Endodermal cell (in vitro differentiated cells): ENCODE results near the gene EPHA8. TPM values are rescaled to one million over a fixed set of nuclear protein-coding genes. Genes with fewer than 3 reads are reported as not detected.

Source experiments
- DNase-seq: peaks from one replicate; pipeline ENCODE4 v3.0.0-alpha.2; 2017
- H3K27ac ChIP-seq: 2 replicates; pipeline ENCODE4 v1.5.1; 2013; ENCODE audit warnings: mild to moderate bottlenecking, low read depth, low read length, moderate library complexity
- H3K27me3 ChIP-seq: 2 replicates; pipeline ENCODE4 v1.6.1; 2013; ENCODE audit warnings: mild to moderate bottlenecking, low read length, moderate library complexity; ENCODE audit not compliant: insufficient read depth, control insufficient read depth, poor library complexity, severe bottlenecking
- H3K36me3 ChIP-seq: 2 replicates; pipeline ENCODE4 v1.7.0; 2013; ENCODE audit warnings: mild to moderate bottlenecking, low read length, moderate library complexity; ENCODE audit not compliant: control insufficient read depth, insufficient read depth
- H3K4me1 ChIP-seq: one replicate; pipeline ENCODE4 v1.7.0; 2013; ENCODE audit warnings: low read length; ENCODE audit not compliant: control insufficient read depth, insufficient read depth
- H3K4me3 ChIP-seq: 2 replicates; pipeline ENCODE4 v1.5.1; 2013; ENCODE audit warnings: mild to moderate bottlenecking, low read length, moderate library complexity
- H3K9ac ChIP-seq: 2 replicates; pipeline ENCODE4 v1.6.1; 2013; ENCODE audit warnings: mild to moderate bottlenecking, low read length, moderate library complexity; ENCODE audit not compliant: poor library complexity, severe bottlenecking; ENCODE audit errors: extremely low read depth
- H3K9me3 ChIP-seq: 2 replicates; pipeline ENCODE4 v1.6.1; 2013; ENCODE audit warnings: mild to moderate bottlenecking, low read length, moderate library complexity; ENCODE audit not compliant: control insufficient read depth
- H3K27ac Mint-ChIP-seq: 2 replicates; pipeline ENCODE4 v1.8.0; 2020; ENCODE audit warnings: mixed read lengths
- H3K27me3 Mint-ChIP-seq: 2 replicates; pipeline ENCODE4 v1.8.0; 2021; ENCODE audit warnings: mild to moderate bottlenecking, mixed read lengths; ENCODE audit not compliant: insufficient read depth
- H3K36me3 Mint-ChIP-seq: 2 replicates; pipeline ENCODE4 v1.8.0; 2020; ENCODE audit warnings: low read depth, mixed read lengths
- H3K4me1 Mint-ChIP-seq: 2 replicates; pipeline ENCODE4 v1.8.0; 2020; ENCODE audit warnings: mixed read lengths
- H3K4me3 Mint-ChIP-seq: 2 replicates; pipeline ENCODE4 v1.8.0; 2020; ENCODE audit warnings: mild to moderate bottlenecking, moderate library complexity, mixed read lengths
- H3K9me3 Mint-ChIP-seq: 2 replicates; pipeline ENCODE4 v1.8.0; 2020; ENCODE audit warnings: mild to moderate bottlenecking, mixed read lengths
- WGBS, 2 experiments: methylation state at CpG; one replicate each; pipeline versions ENCODE4 v1.1.5 to v1.1.7; 2013; ENCODE audit warnings: missing lambda C conversion rate in 2 of 2, mixed read lengths in 1 of 2; ENCODE audit not compliant: insufficient coverage in 1 of 2, insufficient read length in 1 of 2; 5-methylcytosine and 5-hydroxymethylcytosine counted together
- total RNA-seq, 2 donors: library from RNA; stranded (reverse); fragmentation: NEBNext Ultra II Directional in 1 of 2; extraction: Animal tissue kit (Norgen Biotek cat#: 25700) in 1 of 2; gene quantifications; 2 replicates in 1 of 2; 3 replicates in 1 of 2; pipeline ENCODE4 v1.2.1, GENCODE V29; 2021
- TF ChIP-seq, protein P1 (sequence below): fragments of 200-600 bp; sonication (generic); conservative IDR thresholded peaks from 2 replicates; pipeline ENCODE4 v1.5.0; 2021; ENCODE audit warnings: antibody characterized with exemption, mild to moderate bottlenecking

EPHA8 gene
- total RNA-seq, 2 donors from 2014 or later: 1.5 TPM

- H3K27me3 ChIP-seq: peaks cover 16% of the 10 kb centered on the region
- no peaks in the 10 kb centered on the region for H3K4me1 ChIP-seq
- no peak for DNase-seq
- Mint-ChIP-seq H3K27me3 (peaks cover 12% of the 10 kb centered on the region), H3K9me3 (no peaks in the 10 kb centered on the region), H3K36me3 (no peaks in the 10 kb centered on the region), H3K27ac (no peak overlapping the region), H3K4me1 (peaks cover 10% of the 10 kb centered on the region), H3K4me3 (no peak overlapping the region)
- no peaks in the 10 kb centered on the region for H3K36me3 ChIP-seq
- WGBS, 2 experiments: 84 to 100% methylated on average over 1 to 5 of the region's 5 CpGs
- no peaks in the 10 kb centered on the region for H3K9me3 ChIP-seq
- H3K9ac ChIP-seq: no peak overlapping the region
- TF ChIP-seq, protein P1, sequence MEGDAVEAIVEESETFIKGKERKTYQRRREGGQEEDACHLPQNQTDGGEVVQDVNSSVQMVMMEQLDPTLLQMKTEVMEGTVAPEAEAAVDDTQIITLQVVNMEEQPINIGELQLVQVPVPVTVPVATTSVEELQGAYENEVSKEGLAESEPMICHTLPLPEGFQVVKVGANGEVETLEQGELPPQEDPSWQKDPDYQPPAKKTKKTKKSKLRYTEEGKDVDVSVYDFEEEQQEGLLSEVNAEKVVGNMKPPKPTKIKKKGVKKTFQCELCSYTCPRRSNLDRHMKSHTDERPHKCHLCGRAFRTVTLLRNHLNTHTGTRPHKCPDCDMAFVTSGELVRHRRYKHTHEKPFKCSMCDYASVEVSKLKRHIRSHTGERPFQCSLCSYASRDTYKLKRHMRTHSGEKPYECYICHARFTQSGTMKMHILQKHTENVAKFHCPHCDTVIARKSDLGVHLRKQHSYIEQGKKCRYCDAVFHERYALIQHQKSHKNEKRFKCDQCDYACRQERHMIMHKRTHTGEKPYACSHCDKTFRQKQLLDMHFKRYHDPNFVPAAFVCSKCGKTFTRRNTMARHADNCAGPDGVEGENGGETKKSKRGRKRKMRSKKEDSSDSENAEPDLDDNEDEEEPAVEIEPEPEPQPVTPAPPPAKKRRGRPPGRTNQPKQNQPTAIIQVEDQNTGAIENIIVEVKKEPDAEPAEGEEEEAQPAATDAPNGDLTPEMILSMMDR: peak; percentile 29
- no peak overlapping the region for H3K27ac ChIP-seq
- H3K4me3 ChIP-seq: no peak overlapping the region
Measured at GRCh38 chr1:22552021-22552420, 11.3 kb upstream of the EPHA8 start.

GRCh38 chr1:22553104-22553880, 10.0 kb upstream of the EPHA8 start:
- H3K9me3 Mint-ChIP-seq: no peaks in the 10 kb centered on the region

DNA sequence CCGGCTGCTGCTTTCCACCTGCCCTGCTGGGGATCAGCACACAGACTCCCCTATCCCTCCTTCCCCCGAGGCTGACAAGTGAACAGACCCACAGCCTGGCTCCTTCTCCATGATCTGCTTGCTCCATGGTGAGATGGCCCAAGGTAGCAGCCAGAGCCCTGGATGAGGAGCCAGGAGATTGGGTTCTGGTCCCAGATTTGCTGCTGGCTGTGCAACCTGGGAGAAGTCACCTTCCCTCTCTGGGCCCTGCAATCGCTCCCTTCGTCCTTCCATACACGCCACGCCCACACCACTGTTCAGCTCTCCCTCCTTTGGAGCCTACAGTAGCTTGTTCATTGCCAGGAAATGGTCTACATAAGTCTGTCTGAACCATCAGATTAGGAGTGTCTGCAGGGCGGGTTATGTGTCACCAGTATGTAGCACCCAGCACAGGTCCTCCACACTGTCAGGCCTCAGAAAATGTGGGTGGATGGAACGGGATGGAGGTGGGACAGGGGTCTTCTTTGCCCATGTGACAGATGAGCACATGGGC, 9.2 kb upstream of the EPHA8 start:
- DNase-seq: no peak
- Histone ChIP-seq H3K4me1 (no peaks in the 10 kb centered on the region), H3K27ac (no peak overlapping the region), H3K36me3 (no peaks in the 10 kb centered on the region), H3K9me3 (no peaks in the 10 kb centered on the region), H3K4me3 (no peak overlapping the region), H3K9ac (no peak overlapping the region), H3K27me3 (no peaks in the 10 kb centered on the region)
- Mint-ChIP-seq H3K27ac (no peak overlapping the region), H3K4me1 (peaks cover 11% of the 10 kb centered on the region), H3K36me3 (no peaks in the 10 kb centered on the region), H3K9me3 (no peaks in the 10 kb centered on the region), H3K27me3 (peaks cover 9% of the 10 kb centered on the region), H3K4me3 (no peak overlapping the region)
- WGBS, 2 experiments: 88 to 89% methylated on average over 7 to 8 of the region's 8 CpGs
- TF ChIP-seq, protein P1: no peak

More at GRCh38 chr1:22553104-22553880, 10.0 kb upstream of the EPHA8 start:
- H3K4me1 Mint-ChIP-seq: peaks cover 11% of the 10 kb centered on the region
- no peak overlapping the region for H3K9ac ChIP-seq
- peaks cover 10% of the 10 kb centered on the region for H3K27me3 Mint-ChIP-seq
- no peaks in the 10 kb centered on the region for H3K4me1 ChIP-seq
- no peak overlapping the region for H3K4me3 ChIP-seq
- H3K27ac ChIP-seq: no peak overlapping the region
- H3K36me3 Mint-ChIP-seq: no peaks in the 10 kb centered on the region
- TF ChIP-seq, protein P1: no peak
- no peaks in the 10 kb centered on the region for H3K9me3 ChIP-seq
- H3K27me3 ChIP-seq: peaks cover 4% of the 10 kb centered on the region
- H3K36me3 ChIP-seq: no peaks in the 10 kb centered on the region
- WGBS, 2 experiments: 82 to 83% methylated on average over 13 to 18 of the region's 18 CpGs
- DNase-seq: no peak
- H3K4me3 Mint-ChIP-seq: no peak overlapping the region
- H3K27ac Mint-ChIP-seq: no peak overlapping the region
